CD4-positive, alpha-beta T cell treated with Interleukin-6 for 4 hours (primary cell): ENCODE data around the gene PAK5.

Experiments used
- DNase-seq: peaks from one replicate; pipeline ENCODE4 v3.0.0-alpha.2; 2020; ENCODE audit warnings: mixed read lengths

PAK5 gene

GRCh38 chr20:9838378-9839295 lies at the start of gene PAK5:
PAK5 (minus strand) TSS chr20:9839076; CDS start chr20:9644328, 194,748 bp downstream.
- no peak for DNase-seq

- no peak for DNase-seq
Observed at GRCh38 chr20:9887706-9888105, 48.8 kb upstream of the PAK5 start.

GRCh38 chr20:9886227-9886626 lies 47.4 kb upstream of the PAK5 start:
- DNase-seq = no peak

- DNase-seq = no peak
Observed at GRCh38 chr20:9884666-9885065, 45.8 kb upstream of the PAK5 start.

GRCh38 chr20:9884061-9884460 lies 45.2 kb upstream of the PAK5 start:
- no peak for DNase-seq

GRCh38 chr20:9877932-9878495 lies 39.1 kb upstream of the PAK5 start:
- no peak for DNase-seq

GRCh38 chr20:9867196-9867980 lies 28.5 kb upstream of the PAK5 start:
- no peak for DNase-seq

GRCh38 chr20:9852566-9852965 lies 13.7 kb upstream of the PAK5 start:
- DNase-seq = no peak

- no peak for DNase-seq
Observed at GRCh38 chr20:9839626-9840025, 750 bp upstream of the PAK5 start.

- DNase-seq = no peak
Observed at GRCh38 chr20:9838035-9838377, 870 bp downstream of the PAK5 start.

- DNase-seq = no peak
Observed at GRCh38 chr20:9837634-9838033, 1.2 kb downstream of the PAK5 start.

- DNase-seq = no peak
Observed at GRCh38 chr20:9835302-9835701, 3.6 kb downstream of the PAK5 start.

- DNase-seq = no peak
Observed at GRCh38 chr20:9831032-9831431, 7.8 kb downstream of the PAK5 start.

- DNase-seq = no peak
Observed at GRCh38 chr20:9829835-9830234, 9.0 kb downstream of the PAK5 start.

GRCh38 chr20:9817654-9818053 lies 21.2 kb downstream of the PAK5 start:
- no peak for DNase-seq

GRCh38 chr20:9815632-9816031 lies 23.2 kb downstream of the PAK5 start:
- DNase-seq = no peak

- no peak for DNase-seq
Observed at GRCh38 chr20:9810738-9811137, 28.1 kb downstream of the PAK5 start.

GRCh38 chr20:9809271-9809670 lies 29.6 kb downstream of the PAK5 start:
- DNase-seq = no peak

GRCh38 chr20:9808166-9808565 lies 30.7 kb downstream of the PAK5 start:
- no peak for DNase-seq

- no peak for DNase-seq
Observed at GRCh38 chr20:9807136-9807535, 31.7 kb downstream of the PAK5 start.

GRCh38 chr20:9800421-9800820 lies 38.5 kb downstream of the PAK5 start:
- no peak for DNase-seq

- no peak for DNase-seq
Observed at GRCh38 chr20:9794831-9795230, 44.0 kb downstream of the PAK5 start.

GRCh38 chr20:9792674-9793073 lies 46.2 kb downstream of the PAK5 start:
- no peak for DNase-seq

GRCh38 chr20:9789131-9789530 lies 49.7 kb downstream of the PAK5 start:
- no peak for DNase-seq
